HEK293 (cell line): ENCODE results near the gene CD300LG.

Source experiments
- WT1 ChIP-seq: fragments of 450-650 bp; formaldehyde crosslinking; IDR thresholded peaks from 2 replicates; pipeline ENCODE4 v1.5.1; 2016; ENCODE audit warnings: missing biosample characterization, missing genetic modification characterization
- ZNF433 ChIP-seq: fragments of 450-650 bp; formaldehyde crosslinking; IDR thresholded peaks from 2 replicates; pipeline ENCODE4 v1.5.1; 2016; ENCODE audit warnings: missing biosample characterization, missing genetic modification characterization, low read depth

- TF ChIP-seq WT1 (tag by site-specific recombination) (no peak), ZNF433 (tag by site-specific recombination) (no peak)
Observed at GRCh38 chr17:43909537-43910231, 62.7 kb downstream of the CD300LG start.
